ENCODE data around the gene TNFAIP1. TPM values are rescaled to one million over a fixed set of nuclear protein-coding genes. Genes with fewer than 3 reads are reported as not detected.
A peak's percentile ranks its signal among the peaks of the same experiment; 100 is the strongest.

TNFAIP1 gene
- total RNA-seq, 2 experiments from 2014 or later = 24.4 to 27.3 TPM

DNA sequence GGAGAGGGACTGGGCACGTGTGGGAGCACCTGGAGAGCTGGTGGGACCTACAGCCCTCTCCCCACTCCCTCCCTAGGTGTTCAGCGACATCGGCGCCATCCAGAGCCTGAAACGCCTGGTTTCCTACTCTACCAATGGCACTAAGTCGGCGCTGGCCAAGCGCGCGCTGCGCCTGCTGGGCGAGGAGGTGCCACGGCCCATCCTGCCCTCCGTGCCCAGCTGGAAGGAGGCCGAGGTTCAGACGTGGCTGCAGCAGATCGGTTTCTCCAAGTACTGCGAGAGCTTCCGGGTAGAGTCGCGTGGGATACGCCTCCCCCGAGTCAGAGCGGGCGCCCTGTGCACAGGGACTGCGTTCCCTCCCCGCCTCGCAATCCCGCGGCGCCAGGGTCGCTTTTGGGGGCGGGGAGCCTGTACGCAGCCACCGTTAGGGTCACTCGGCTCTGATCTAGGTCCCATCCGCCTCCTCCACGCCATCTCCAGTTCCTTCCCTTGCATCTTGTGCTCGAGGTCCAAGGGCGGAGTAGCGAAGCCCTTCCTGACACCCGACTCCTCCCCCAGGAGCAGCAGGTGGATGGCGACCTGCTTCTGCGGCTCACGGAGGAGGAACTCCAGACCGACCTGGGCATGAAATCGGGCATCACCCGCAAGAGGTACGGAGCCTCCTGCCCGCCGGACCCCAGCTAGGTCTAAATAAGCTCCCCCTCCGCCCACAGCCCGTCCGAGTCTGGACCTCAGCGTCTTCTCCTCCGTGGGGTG is 48.9 kb downstream of the TNFAIP1 start:
- H3K4me3 Mint-ChIP-seq = peak overlapping the region; percentile 88
- ChIA-PET CTCF (interaction anchor here (1.7 kb wide), 1 partner anchor 32 kb away, joined by 7 read pairs; no protein-coding TSS in a partner anchor), POLR2A (interaction anchor here (0.6 to 1.7 kb wide), 10 partner anchors 10 to 172 kb away, joined by 3 to 15 read pairs (median 3); partner anchors contain the start of genes IFT20, POLDIP2, SARM1 and TNFAIP1)
- peak overlapping the region; percentile 59 for H3K27ac Mint-ChIP-seq
- intact Hi-C loops (cut with micrococcal nuclease) = loop anchor here (2.0 to 10.0 kb wide), 2 partner anchors 32 to 160 kb away; no protein-coding TSS in a partner anchor
- H3K9me3 Mint-ChIP-seq = no peaks in the 10 kb centered on the region
- peaks cover 13% of the 10 kb centered on the region for H3K36me3 Mint-ChIP-seq
- peak; percentile 84 for DNase-seq
- peaks cover 25% of the 10 kb centered on the region for H3K4me1 Mint-ChIP-seq (ENCODE audit: low read depth)
- H3K27me3 Mint-ChIP-seq = no peaks in the 10 kb centered on the region

DNA sequence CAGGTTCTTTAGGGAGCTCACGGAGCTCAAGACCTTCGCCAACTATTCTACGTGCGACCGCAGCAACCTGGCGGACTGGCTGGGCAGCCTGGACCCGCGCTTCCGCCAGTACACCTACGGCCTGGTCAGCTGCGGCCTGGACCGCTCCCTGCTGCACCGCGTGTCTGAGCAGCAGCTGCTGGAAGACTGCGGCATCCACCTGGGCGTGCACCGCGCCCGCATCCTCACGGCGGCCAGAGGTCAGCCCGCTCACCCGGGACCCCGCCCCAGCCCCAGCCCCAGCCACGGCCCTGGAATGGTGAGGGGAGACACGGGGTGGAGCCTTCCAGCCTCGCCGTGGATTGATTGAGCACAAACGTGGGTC is 49.5 kb downstream of the TNFAIP1 start:
- POLR2A ChIA-PET = interaction anchor here (0.6 to 1.7 kb wide), 6 partner anchors 10 to 81 kb away, joined by 3 to 15 read pairs (median 4); partner anchors contain the start of genes IFT20, POLDIP2, SARM1 and TNFAIP1
- no peaks in the 10 kb centered on the region for H3K9me3 Mint-ChIP-seq
- peak overlapping the region; percentile 88 for H3K4me3 Mint-ChIP-seq
- CTCF ChIA-PET = interaction anchor here (1.7 kb wide), 1 partner anchor 31 kb away, joined by 7 read pairs; no protein-coding TSS in a partner anchor
- DNase-seq = peak; percentile 24
- intact Hi-C loops (cut with micrococcal nuclease) = loop anchor here (2.0 to 10.0 kb wide), 2 partner anchors 32 to 160 kb away; no protein-coding TSS in a partner anchor
- H3K27me3 Mint-ChIP-seq = no peaks in the 10 kb centered on the region
- peaks cover 25% of the 10 kb centered on the region for H3K4me1 Mint-ChIP-seq (ENCODE audit: low read depth)
- H3K36me3 Mint-ChIP-seq = peaks cover 16% of the 10 kb centered on the region
- peak overlapping the region; percentile 59 for H3K27ac Mint-ChIP-seq

DNA sequence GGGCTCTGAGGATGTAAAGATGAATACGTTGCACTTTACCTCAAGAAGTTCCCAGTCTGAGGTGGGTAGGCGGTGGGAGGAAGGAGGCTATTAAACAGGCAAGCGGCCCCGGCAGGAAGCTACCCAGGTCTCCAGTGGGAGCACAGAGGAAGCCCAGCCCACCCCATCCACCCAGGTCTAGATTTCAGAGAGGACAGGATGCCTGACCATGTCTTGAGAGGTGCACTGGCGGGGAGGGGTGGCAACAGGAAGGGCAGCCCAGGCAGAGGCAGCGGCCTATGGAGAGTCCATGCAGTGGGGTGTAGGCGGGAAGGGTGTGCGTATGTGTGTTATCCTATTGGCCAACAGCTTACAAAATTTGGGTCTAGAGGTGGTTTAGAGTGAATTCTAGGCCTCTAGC is 49.8 kb downstream of the TNFAIP1 start:
- Mint-ChIP-seq H3K9me3 (no peaks in the 10 kb centered on the region), H3K36me3 (peaks cover 19% of the 10 kb centered on the region), H3K4me3 (peak overlapping the region; percentile 88), H3K4me1 (ENCODE audit: low read depth) (peaks cover 25% of the 10 kb centered on the region), H3K27ac (no peak overlapping the region), H3K27me3 (no peaks in the 10 kb centered on the region)
- intact Hi-C loops (cut with micrococcal nuclease) = loop anchor here (2.0 to 10.0 kb wide), 2 partner anchors 31 to 159 kb away; no protein-coding TSS in a partner anchor
- ChIA-PET POLR2A (interaction anchor here (0.6 to 1.7 kb wide), 5 partner anchors 11 to 82 kb away, joined by 3 to 15 read pairs (median 3); partner anchors contain the start of genes POLDIP2 and SARM1), CTCF (interaction anchor here (0.6 to 1.7 kb wide), 2 partner anchors 31 to 117 kb away, joined by 5 to 7 read pairs; no protein-coding TSS in a partner anchor)
- DNase-seq = peak; percentile 61

- no peak overlapping the region for H3K27ac Mint-ChIP-seq
Observed at GRCh38 chr17:28386391-28386790, 50.8 kb downstream of the TNFAIP1 start.

DNA sequence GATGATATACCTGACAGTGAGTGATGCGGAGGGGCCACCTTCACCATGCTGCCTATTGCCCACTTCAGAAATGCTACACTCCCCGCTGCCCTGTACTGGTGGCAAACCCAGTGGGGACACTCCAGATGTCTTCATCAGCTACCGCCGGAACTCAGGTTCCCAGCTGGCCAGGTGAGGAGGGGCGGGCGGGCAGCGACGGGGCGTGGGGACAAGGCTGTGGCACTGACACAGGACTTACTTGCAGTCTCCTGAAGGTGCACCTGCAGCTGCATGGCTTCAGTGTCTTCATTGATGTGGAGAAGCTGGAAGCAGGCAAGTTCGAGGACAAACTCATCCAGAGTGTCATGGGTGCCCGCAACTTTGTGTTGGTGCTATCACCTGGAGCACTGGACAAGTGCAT is 52.5 kb downstream of the TNFAIP1 start:
- no peak for DNase-seq
- intact Hi-C loops (cut with micrococcal nuclease) = loop anchor here (10.0 kb wide), 1 partner anchor 157 kb away; no protein-coding TSS in a partner anchor
- H3K27ac Mint-ChIP-seq = no peak overlapping the region
- H3K4me3 Mint-ChIP-seq = no peak overlapping the region
- peaks cover 29% of the 10 kb centered on the region for H3K36me3 Mint-ChIP-seq
- no peaks in the 10 kb centered on the region for H3K27me3 Mint-ChIP-seq
- ChIA-PET CTCF (no interaction called here), POLR2A (no interaction called here)
- no peaks in the 10 kb centered on the region for H3K9me3 Mint-ChIP-seq
- H3K4me1 Mint-ChIP-seq (ENCODE audit: low read depth) = peaks cover 20% of the 10 kb centered on the region

More at GRCh38 chr17:28386391-28386790, 50.8 kb downstream of the TNFAIP1 start:
- Mint-ChIP-seq H3K27me3 (no peaks in the 10 kb centered on the region), H3K36me3 (peaks cover 28% of the 10 kb centered on the region), H3K9me3 (no peaks in the 10 kb centered on the region), H3K4me1 (ENCODE audit: low read depth) (peaks cover 23% of the 10 kb centered on the region), H3K4me3 (no peak overlapping the region)
- ChIA-PET POLR2A (no interaction called here), CTCF (interaction anchor here (0.6 to 1.4 kb wide), 3 partner anchors 29 to 1231 kb away, joined by 3 read pairs; no protein-coding TSS in a partner anchor)
- intact Hi-C loops (cut with micrococcal nuclease) = loop anchor here (10.0 kb wide), 1 partner anchor 158 kb away; no protein-coding TSS in a partner anchor
- DNase-seq = no peak

DNA sequence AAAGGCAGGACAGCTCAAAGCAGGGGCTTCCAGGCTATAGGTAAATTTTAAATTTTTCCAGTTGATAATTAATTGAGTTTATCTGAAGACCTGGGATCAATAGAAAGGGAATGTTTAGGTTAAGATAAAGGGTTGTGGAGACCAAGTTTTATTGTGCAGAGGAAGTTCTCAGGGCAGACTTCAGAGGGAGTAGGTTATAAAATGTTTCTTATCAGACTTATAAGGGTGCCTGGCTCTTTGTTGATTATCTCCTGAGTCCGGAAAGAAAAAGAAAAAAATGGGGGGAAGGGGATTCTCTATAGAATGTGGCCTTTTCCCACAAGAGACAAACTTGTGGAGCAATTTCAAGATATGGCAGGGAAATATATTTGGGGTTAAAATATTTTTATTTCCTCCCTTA is 54.6 kb downstream of the TNFAIP1 start:
- no peak for DNase-seq
- H3K27ac Mint-ChIP-seq = no peak overlapping the region
- ChIA-PET CTCF (interaction anchor here (1.6 kb wide), 1 partner anchor 26 kb away, joined by 5 read pairs; no protein-coding TSS in a partner anchor), POLR2A (no interaction called here)
- no peaks in the 10 kb centered on the region for H3K9me3 Mint-ChIP-seq
- no peaks in the 10 kb centered on the region for H3K27me3 Mint-ChIP-seq
- H3K4me1 Mint-ChIP-seq (ENCODE audit: low read depth) = peaks cover 10% of the 10 kb centered on the region
- H3K4me3 Mint-ChIP-seq = no peak overlapping the region
- intact Hi-C loops (cut with micrococcal nuclease) = no loop called here
- peaks cover 34% of the 10 kb centered on the region for H3K36me3 Mint-ChIP-seq

- POLR2A ChIA-PET = no interaction called here
- no peaks in the 10 kb centered on the region for H3K27me3 Mint-ChIP-seq
- intact Hi-C loops (cut with micrococcal nuclease) = no loop called here
- no peak for DNase-seq
- H3K4me1 Mint-ChIP-seq (ENCODE audit: low read depth) = peaks cover 6% of the 10 kb centered on the region
- CTCF ChIA-PET = no interaction called here
- no peaks in the 10 kb centered on the region for H3K9me3 Mint-ChIP-seq
- H3K27ac Mint-ChIP-seq = no peak overlapping the region
- H3K4me3 Mint-ChIP-seq = no peak overlapping the region
- H3K36me3 Mint-ChIP-seq = peaks cover 34% of the 10 kb centered on the region
Observed at GRCh38 chr17:28390563-28390962, 55.0 kb downstream of the TNFAIP1 start.

- Mint-ChIP-seq H3K27me3 (no peaks in the 10 kb centered on the region), H3K4me3 (no peak overlapping the region), H3K36me3 (peaks cover 34% of the 10 kb centered on the region), H3K9me3 (no peaks in the 10 kb centered on the region), H3K27ac (no peak overlapping the region), H3K4me1 (ENCODE audit: low read depth) (peaks cover 3% of the 10 kb centered on the region)
- CTCF ChIA-PET = interaction anchor here (1.2 kb wide), 1 partner anchor 10 kb away, joined by 4 read pairs; no protein-coding TSS in a partner anchor
- no peak for DNase-seq
- intact Hi-C loops (cut with micrococcal nuclease) = no loop called here
- POLR2A ChIA-PET = interaction anchor here (0.9 kb wide), 1 partner anchor 15 kb away, joined by 4 read pairs; the partner anchor contains the start of gene SLC46A1
Observed at GRCh38 chr17:28390984-28391383, 55.4 kb downstream of the TNFAIP1 start.

DNA sequence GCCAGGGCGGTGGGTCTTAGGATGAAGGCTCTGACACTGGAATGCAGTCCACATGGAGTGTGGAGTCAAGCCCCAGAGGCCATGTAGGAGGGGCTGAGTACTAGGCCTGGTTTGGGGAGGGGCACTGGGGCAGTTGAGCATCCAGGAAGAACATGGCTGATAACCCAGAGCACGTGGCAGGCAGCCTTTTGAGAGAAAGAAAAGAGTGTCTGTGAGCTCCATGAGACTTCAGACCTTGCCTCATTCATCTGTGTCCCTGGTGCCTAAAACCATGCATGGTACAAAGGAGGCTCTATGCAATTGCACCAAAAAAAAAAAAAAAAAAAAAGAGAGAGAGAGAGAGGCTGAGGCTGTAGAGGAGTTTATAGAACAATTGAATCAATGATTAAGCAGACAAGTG is 55.8 kb downstream of the TNFAIP1 start:
- Mint-ChIP-seq H3K27ac (no peak overlapping the region), H3K9me3 (no peaks in the 10 kb centered on the region), H3K4me3 (no peak overlapping the region), H3K36me3 (peaks cover 34% of the 10 kb centered on the region), H3K27me3 (no peaks in the 10 kb centered on the region), H3K4me1 (ENCODE audit: low read depth) (peaks cover 2% of the 10 kb centered on the region)
- intact Hi-C loops (cut with micrococcal nuclease) = no loop called here
- ChIA-PET CTCF (interaction anchor here (1.2 kb wide), 1 partner anchor 10 kb away, joined by 4 read pairs; no protein-coding TSS in a partner anchor), POLR2A (interaction anchor here (0.9 kb wide), 1 partner anchor 15 kb away, joined by 4 read pairs; the partner anchor contains the start of gene SLC46A1)
- no peak for DNase-seq

DNA sequence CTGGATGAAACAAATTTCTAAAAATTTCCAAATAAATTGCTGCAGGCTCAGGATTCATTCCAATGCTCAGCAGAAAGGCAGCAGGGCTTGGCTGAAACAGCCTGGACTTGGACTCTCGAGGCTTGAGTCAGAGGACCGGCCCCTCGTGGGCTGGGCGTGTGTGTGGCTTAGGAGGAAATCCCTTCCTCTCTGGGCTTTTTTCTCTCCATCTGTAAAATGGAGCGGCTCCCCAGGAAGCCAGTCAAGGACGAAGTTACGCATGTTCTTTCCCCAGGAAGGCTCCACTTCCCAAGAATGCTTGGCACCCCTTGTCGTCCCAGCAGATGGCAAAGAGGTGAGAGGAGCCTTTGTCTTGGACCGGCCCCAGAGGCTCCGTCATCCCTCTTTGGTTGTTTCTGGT is 56.9 kb downstream of the TNFAIP1 start:
- intact Hi-C loops (cut with micrococcal nuclease) = no loop called here
- ChIA-PET POLR2A (no interaction called here), CTCF (no interaction called here)
- Mint-ChIP-seq H3K9me3 (no peaks in the 10 kb centered on the region), H3K4me3 (no peak overlapping the region), H3K36me3 (peaks cover 35% of the 10 kb centered on the region), H3K4me1 (ENCODE audit: low read depth) (peaks cover 2% of the 10 kb centered on the region), H3K27ac (no peak overlapping the region), H3K27me3 (no peaks in the 10 kb centered on the region)
- no peak for DNase-seq

DNA sequence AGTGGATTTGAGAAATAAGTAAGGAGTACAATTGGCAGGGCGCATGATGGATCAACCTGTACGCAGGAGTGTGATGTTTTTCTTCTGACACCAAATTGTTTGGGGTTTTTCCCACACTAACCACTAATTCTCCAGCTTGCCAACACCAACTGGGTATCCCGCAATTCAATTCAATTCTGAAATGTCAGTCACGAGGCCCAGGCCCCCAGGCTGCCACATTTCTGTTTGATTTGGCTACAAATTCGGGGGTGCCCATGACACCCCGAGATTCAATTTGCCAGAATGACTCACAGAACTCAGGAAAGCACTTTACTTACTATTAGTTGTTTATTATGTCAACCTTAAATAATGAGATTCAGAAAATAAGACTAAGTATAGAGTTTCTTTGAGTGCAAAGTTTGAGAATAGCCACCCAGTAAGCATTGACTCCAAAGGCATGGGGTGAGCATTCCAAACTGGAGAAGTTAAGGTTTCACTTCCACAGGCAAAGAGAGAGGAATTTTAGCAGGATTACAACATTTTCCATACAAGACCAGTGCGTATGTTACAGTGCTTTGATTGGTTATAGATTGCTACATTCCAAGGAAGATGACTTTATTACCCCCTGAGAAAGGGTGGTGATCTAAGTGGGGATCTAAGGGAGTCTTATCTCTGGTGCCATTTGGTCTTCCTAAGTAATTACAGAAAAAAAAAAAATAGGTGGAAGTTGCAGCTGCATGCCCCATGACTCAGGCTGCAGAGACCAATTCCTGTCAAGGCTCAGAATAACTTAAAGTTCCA is 59.0 kb downstream of the TNFAIP1 start:
- Mint-ChIP-seq H3K36me3 (peaks cover 32% of the 10 kb centered on the region), H3K27ac (no peak overlapping the region), H3K4me3 (no peak overlapping the region), H3K27me3 (no peaks in the 10 kb centered on the region), H3K9me3 (no peaks in the 10 kb centered on the region), H3K4me1 (ENCODE audit: low read depth) (no peaks in the 10 kb centered on the region)
- CTCF ChIA-PET = interaction anchor here (2.3 kb wide), 1 partner anchor 22 kb away, joined by 6 read pairs; no protein-coding TSS in a partner anchor
- POLR2A ChIA-PET = no interaction called here
- intact Hi-C loops (cut with micrococcal nuclease) = no loop called here
- no peak for DNase-seq
